ENCODE results near the gene SDHC.

SDHC gene

GRCh38 chr1:161374373-161374772 is 60.2 kb downstream of the SDHC start (continued):
- TF ChIP-seq GFI1B (tag by site-specific recombination; IDR thresholded peaks at IDR 0.05) (no peak), ZNF830 (tag by site-specific recombination; IDR thresholded peaks at IDR 0.05; ENCODE audit: low read depth) (no peak)

- H3K4me3 ChIP-seq (ENCODE audit: low read depth, low read length), result no peak overlapping the region
- no peak overlapping the region for H3K27ac ChIP-seq (ENCODE audit: extremely low read depth, low read depth, low read length)
- TF ChIP-seq ZIC2 (tag by site-specific recombination; IDR thresholded peaks at IDR 0.05) (no peak), KLF7 (tag by site-specific recombination; IDR thresholded peaks at IDR 0.05; ENCODE audit: borderline replicate concordance) (no peak), ZFP41 (tag by site-specific recombination; IDR thresholded peaks at IDR 0.05; ENCODE audit: borderline replicate concordance) (no peak), ZNF548 (tag by site-specific recombination; IDR thresholded peaks at IDR 0.05) (no peak), ZNF221 (tag by site-specific recombination; IDR thresholded peaks at IDR 0.05; ENCODE audit: borderline replicate concordance) (no peak), OSR2 (tag by site-specific recombination; IDR thresholded peaks at IDR 0.05) (no peak), ZNF560 (tag by site-specific recombination; IDR thresholded peaks at IDR 0.05; ENCODE audit: borderline replicate concordance) (no peak), PRDM6 (tag by site-specific recombination; IDR thresholded peaks at IDR 0.05) (no peak), ZNF555 (tag by site-specific recombination; conservative IDR thresholded peaks at IDR 0.05) (no peak), ZBTB20 (tag by site-specific recombination; IDR thresholded peaks at IDR 0.05) (no peak), ZBTB17 (tag by site-specific recombination; IDR thresholded peaks at IDR 0.05) (no peak)
- H3K9me3 ChIP-seq (ENCODE audit: control insufficient read depth, insufficient read depth, low read depth, low read length), result no peaks in the 10 kb centered on the region
- CTCF ChIA-PET, result interaction anchor here (1.0 to 3.4 kb wide), 5 partner anchors 14 to 201 kb away, joined by 3 to 9 read pairs (median 5); partner anchors contain the start of genes B4GALT3 and TOMM40L
- POLR2A ChIA-PET, result interaction anchor here (0.6 kb wide), 1 partner anchor 156 kb away, joined by 4 read pairs; no protein-coding TSS in a partner anchor
- H3K4me1 ChIP-seq (ENCODE audit: control insufficient read depth, insufficient read depth, low read length), result no peaks in the 10 kb centered on the region
- no peaks in the 10 kb centered on the region for H3K36me3 ChIP-seq (ENCODE audit: control insufficient read depth in 2 of 2, insufficient read depth in 1 of 2, low read length in 2 of 2)
These were observed 63.8 kb downstream of the SDHC start for GRCh38 chr1:161378014-161378413.

GRCh38 chr1:161379071-161379470 is 64.9 kb downstream of the SDHC start:
- H3K36me3 ChIP-seq (ENCODE audit: control insufficient read depth in 2 of 2, insufficient read depth in 1 of 2, low read length in 2 of 2), result no peaks in the 10 kb centered on the region
- no peaks in the 10 kb centered on the region for H3K4me1 ChIP-seq (ENCODE audit: control insufficient read depth, insufficient read depth, low read length)
- H3K9me3 ChIP-seq (ENCODE audit: control insufficient read depth, insufficient read depth, low read depth, low read length), result no peaks in the 10 kb centered on the region
- ChIA-PET CTCF (interaction anchor here (0.6 to 4.8 kb wide), 4 partner anchors 10 to 187 kb away, joined by 3 to 54 read pairs (median 7); partner anchors contain the start of gene CFAP126), POLR2A (no interaction called here)
- TF ChIP-seq ZNF140 (tag by site-specific recombination; IDR thresholded peaks at IDR 0.05) (no peak), TSHZ1 (tag by site-specific recombination; IDR thresholded peaks at IDR 0.05; ENCODE audit: borderline replicate concordance) (no peak), MEIS1 (CRISPR knock-in tag; IDR thresholded peaks at IDR 0.05; ENCODE audit: borderline replicate concordance) (no peak), YY2 (tag by site-specific recombination; IDR thresholded peaks at IDR 0.05) (no peak)
- no peak overlapping the region for H3K27ac ChIP-seq (ENCODE audit: extremely low read depth, low read depth, low read length)
- no peak overlapping the region for H3K4me3 ChIP-seq (ENCODE audit: low read depth, low read length)
